SK-N-SH treated with all-trans-retinoic acid at 6 μM for 48 hours (cell line): ENCODE measurements around the gene PWWP2B.

Source experiments
- ISL1 ChIP-seq: fragments of 250-450 bp; sonication (Bioruptor Pico); IDR thresholded peaks from 2 replicates; pipeline ENCODE4 v2.1.2; 2022; ENCODE audit warnings: mild to moderate bottlenecking, moderate library complexity
- PPARA ChIP-seq: fragments of 250-450 bp; sonication (Bioruptor Pico); IDR thresholded peaks from 2 replicates; pipeline ENCODE4 v1.5.0; 2020; ENCODE audit warnings: mild to moderate bottlenecking, borderline replicate concordance
- RARB ChIP-seq: fragments of 250-450 bp; sonication (Bioruptor Pico); IDR thresholded peaks from 2 replicates; pipeline ENCODE4 v1.8.0; 2021; ENCODE audit warnings: mild to moderate bottlenecking, moderate library complexity
- ZFP30 ChIP-seq: fragments of 450-650 bp; formaldehyde crosslinking; IDR thresholded peaks from 2 replicates; pipeline ENCODE4 v1.5.0; 2022; ENCODE audit warnings: mild to moderate bottlenecking, moderate library complexity
- TF ChIP-seq, protein P1 (sequence below): fragments of 250-450 bp; sonication (Bioruptor Pico); IDR thresholded peaks from 2 replicates; pipeline ENCODE4 v1.8.0; 2021; ENCODE audit warnings: low read depth, mild to moderate bottlenecking, moderate library complexity, borderline replicate concordance
- TF ChIP-seq, protein P2 (sequence below): fragments of 250-450 bp; sonication (Bioruptor Pico); IDR thresholded peaks from 2 replicates; pipeline ENCODE4 v1.8.0; 2020; ENCODE audit warnings: mild to moderate bottlenecking, moderate library complexity, borderline replicate concordance

DNA sequence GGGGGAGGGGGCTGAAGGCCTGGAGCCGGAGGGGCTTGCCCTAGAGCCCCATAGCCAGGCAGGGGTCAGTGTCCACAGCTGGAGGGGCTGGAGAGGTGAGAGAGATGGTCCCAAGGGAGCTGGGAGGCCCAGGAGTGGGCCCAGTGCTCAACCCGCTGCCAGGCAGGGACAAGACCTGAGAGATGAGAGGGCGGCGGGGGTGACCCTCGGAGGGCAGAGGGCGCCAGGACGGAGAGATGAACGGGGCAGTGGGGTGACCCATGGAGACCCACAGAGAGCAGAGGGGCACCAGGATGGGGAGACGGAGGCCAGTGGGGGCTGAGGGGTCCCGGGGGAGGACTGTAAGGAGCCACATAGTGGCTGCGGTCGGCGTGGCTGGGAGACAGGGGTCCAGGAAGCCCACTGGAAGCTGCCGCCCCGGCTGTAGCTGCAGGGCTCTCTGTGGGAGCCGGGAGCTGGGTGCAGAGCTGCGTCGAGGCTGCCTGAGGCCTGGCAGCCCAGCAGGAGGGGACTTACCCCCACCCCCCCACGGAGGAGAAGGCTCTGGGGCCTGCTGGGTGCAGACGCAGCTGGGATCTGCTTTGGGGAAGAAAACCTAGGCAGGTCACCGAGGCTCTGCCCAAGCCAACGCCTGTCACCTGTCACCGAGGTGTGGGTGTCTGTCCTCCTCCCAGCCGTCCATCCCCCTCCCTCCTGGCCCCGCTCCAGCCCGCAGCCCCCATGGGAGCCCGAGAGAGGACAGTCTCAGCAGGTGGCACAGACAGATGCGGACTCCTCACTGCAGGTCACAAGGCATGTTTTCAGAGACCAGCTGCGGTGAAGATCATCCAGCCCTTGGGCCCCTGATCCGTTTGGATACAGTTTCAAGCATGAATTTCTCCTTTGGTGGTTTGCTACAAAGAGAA lies 25.1 kb downstream of the PWWP2B start:
- TF ChIP-seq RARB (CRISPR knock-in tag) (no peak), ISL1 (CRISPR knock-in tag) (no peak), ZFP30 (no peak), PPARA (CRISPR knock-in tag) (no peak)
- TF ChIP-seq, protein P1, sequence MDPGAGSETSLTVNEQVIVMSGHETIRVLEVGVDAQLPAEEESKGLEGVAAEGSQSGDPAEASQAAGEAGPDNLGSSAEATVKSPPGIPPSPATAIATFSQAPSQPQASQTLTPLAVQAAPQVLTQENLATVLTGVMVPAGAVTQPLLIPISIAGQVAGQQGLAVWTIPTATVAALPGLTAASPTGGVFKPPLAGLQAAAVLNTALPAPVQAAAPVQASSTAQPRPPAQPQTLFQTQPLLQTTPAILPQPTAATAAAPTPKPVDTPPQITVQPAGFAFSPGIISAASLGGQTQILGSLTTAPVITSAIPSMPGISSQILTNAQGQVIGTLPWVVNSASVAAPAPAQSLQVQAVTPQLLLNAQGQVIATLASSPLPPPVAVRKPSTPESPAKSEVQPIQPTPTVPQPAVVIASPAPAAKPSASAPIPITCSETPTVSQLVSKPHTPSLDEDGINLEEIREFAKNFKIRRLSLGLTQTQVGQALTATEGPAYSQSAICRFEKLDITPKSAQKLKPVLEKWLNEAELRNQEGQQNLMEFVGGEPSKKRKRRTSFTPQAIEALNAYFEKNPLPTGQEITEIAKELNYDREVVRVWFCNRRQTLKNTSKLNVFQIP (CRISPR knock-in tag) = no peak
- TF ChIP-seq, protein P2, sequence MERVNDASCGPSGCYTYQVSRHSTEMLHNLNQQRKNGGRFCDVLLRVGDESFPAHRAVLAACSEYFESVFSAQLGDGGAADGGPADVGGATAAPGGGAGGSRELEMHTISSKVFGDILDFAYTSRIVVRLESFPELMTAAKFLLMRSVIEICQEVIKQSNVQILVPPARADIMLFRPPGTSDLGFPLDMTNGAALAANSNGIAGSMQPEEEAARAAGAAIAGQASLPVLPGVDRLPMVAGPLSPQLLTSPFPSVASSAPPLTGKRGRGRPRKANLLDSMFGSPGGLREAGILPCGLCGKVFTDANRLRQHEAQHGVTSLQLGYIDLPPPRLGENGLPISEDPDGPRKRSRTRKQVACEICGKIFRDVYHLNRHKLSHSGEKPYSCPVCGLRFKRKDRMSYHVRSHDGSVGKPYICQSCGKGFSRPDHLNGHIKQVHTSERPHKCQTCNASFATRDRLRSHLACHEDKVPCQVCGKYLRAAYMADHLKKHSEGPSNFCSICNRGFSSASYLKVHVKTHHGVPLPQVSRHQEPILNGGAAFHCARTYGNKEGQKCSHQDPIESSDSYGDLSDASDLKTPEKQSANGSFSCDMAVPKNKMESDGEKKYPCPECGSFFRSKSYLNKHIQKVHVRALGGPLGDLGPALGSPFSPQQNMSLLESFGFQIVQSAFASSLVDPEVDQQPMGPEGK (CRISPR knock-in tag) = no peak
